K562 (cell line): Measurements from ENCODE around the gene COMTD1. TPM values are rescaled to one million over a fixed set of nuclear protein-coding genes. Genes with fewer than 3 reads are reported as not detected.
A peak's percentile ranks its signal among the peaks of the same experiment; 100 is the strongest.

Experiments
- CBFA2T3 ChIP-seq: fragments of 450-650 bp; IDR thresholded peaks from 2 replicates; pipeline ENCODE4 v1.6.1; 2017
- CTCF ChIP-seq, 3 experiments: IDR thresholded peaks in 2 of 3; conservative IDR thresholded peaks in 1 of 3; 2 replicates each; pipeline ENCODE4 v1.5.1; 2011 to 2012; ENCODE audit warnings: low read length in 3 of 3, mild to moderate bottlenecking in 3 of 3, control low read depth in 2 of 3, improper control_type of control experiment in 1 of 3, inconsistent platforms in 1 of 3, low read depth in 1 of 3, mixed read lengths in 1 of 3, moderate library complexity in 1 of 3; ENCODE audit not compliant: insufficient read depth in 2 of 3
- DNMT1 ChIP-seq: fragments of 450-650 bp; IDR thresholded peaks from 2 replicates; pipeline ENCODE4 v1.6.1; 2016; ENCODE audit warnings: antibody characterized with exemption, mild to moderate bottlenecking
- KLF10 ChIP-seq: fragments of 250-450 bp; sonication (Bioruptor Pico); IDR thresholded peaks from 2 replicates; pipeline ENCODE4 v1.6.1; 2021; ENCODE audit warnings: matching md5 sums
- MAFF ChIP-seq: IDR thresholded peaks from 2 replicates; pipeline ENCODE4 v1.6.1; 2012; ENCODE audit warnings: low read length, improper control_type of control experiment
- SMAD4 ChIP-seq: fragments of 250-450 bp; sonication (Bioruptor Pico); conservative IDR thresholded peaks from 2 replicates; pipeline ENCODE4 v1.8.0; 2021; ENCODE audit warnings: inconsistent platforms, mild to moderate bottlenecking, moderate library complexity
- TCF15 ChIP-seq: fragments of 250-450 bp; sonication (Bioruptor Pico); IDR thresholded peaks from 2 replicates; pipeline ENCODE4 v1.8.0; 2022; ENCODE audit warnings: moderate library complexity, mild to moderate bottlenecking, inconsistent platforms
- ZNF174 ChIP-seq: fragments of 250-450 bp; sonication (Bioruptor Pico); IDR thresholded peaks from 2 replicates; pipeline ENCODE4 v1.4.0; 2020; ENCODE audit warnings: mild to moderate bottlenecking
- ZNF197 ChIP-seq: fragments of 200-800 bp; sonication (Bioruptor generic); IDR thresholded peaks from 2 replicates; pipeline ENCODE4 v1.6.1; 2016; ENCODE audit warnings: low read depth, missing genetic modification characterization, missing compliant biosample characterization
- ZNF280B ChIP-seq: fragments of 250-450 bp; sonication (Bioruptor Pico); IDR thresholded peaks from 2 replicates; pipeline ENCODE4 v1.5.1; 2021; ENCODE audit warnings: mild to moderate bottlenecking
- ZNF395 ChIP-seq: fragments of 200-800 bp; sonication (Bioruptor generic); IDR thresholded peaks from 2 replicates; pipeline ENCODE4 v1.6.1; 2017; ENCODE audit warnings: missing genetic modification characterization, missing compliant biosample characterization
- ZNF431 ChIP-seq: sonication (generic); formaldehyde crosslinking; IDR thresholded peaks from 2 replicates; pipeline ENCODE4 v1.8.0; 2022; ENCODE audit warnings: mild to moderate bottlenecking, missing genetic modification reagents
- ZNF639 ChIP-seq, 2 experiments: fragments of 200-800 bp in 1 of 2; sonication (Bioruptor generic) in 1 of 2; sonication (generic) in 1 of 2; formaldehyde crosslinking in 1 of 2; IDR thresholded peaks in 1 of 2; conservative IDR thresholded peaks in 1 of 2; 2 replicates each; pipeline versions ENCODE4 v1.5.0 to v1.6.1; 2016 to 2020; ENCODE audit warnings: missing compliant biosample characterization in 1 of 2, missing genetic modification characterization in 1 of 2, missing genetic modification reagents in 1 of 2
- ZNF79 ChIP-seq: fragments of 250-450 bp; sonication (Bioruptor Pico); IDR thresholded peaks from 2 replicates; pipeline ENCODE4 v1.4.0; 2020; ENCODE audit warnings: low read depth, mild to moderate bottlenecking, moderate library complexity
- polyA plus RNA-seq, 8 experiments: library from polyadenylated mRNA; depleted of rRNA in 4 of 8; stranded (reverse) in 5 of 8; unstranded in 3 of 8; fragments of >200 nt; fragmentation: Nextera tagmentation in 2 of 8; fragmentation: Illumina TruSeq in 1 of 8; extraction: Ambion mirVana in 2 of 8; extraction: Trizol in 1 of 8; gene quantifications; 2 replicates each; pipeline versions ENCODE4 v1.2.1 to v1.2.3, GENCODE V29; 2011 to 2014; ENCODE audit warnings: inconsistent platforms in 1 of 8, missing spikeins in 1 of 8
- total RNA-seq, 7 experiments: library from RNA; depleted of rRNA in 6 of 7; stranded (reverse); fragments of >200 nt in 6 of 7; fragmentation: Illumina TruSeq in 2 of 7; extraction: Trizol in 2 of 7; gene quantifications; 2 replicates each; pipeline versions ENCODE4 v1.2.1 to v1.2.3, GENCODE V29; 2011 to 2021; ENCODE audit warnings: low replicate concordance in 1 of 7
- TF ChIP-seq, protein P1 (sequence below), 2 experiments: IDR thresholded peaks in 1 of 2; conservative IDR thresholded peaks in 1 of 2; 2 replicates each; pipeline ENCODE4 v1.6.1; 2016; ENCODE audit warnings: low read depth in 2 of 2, mild to moderate bottlenecking in 1 of 2, missing compliant biosample characterization in 1 of 2, missing genetic modification characterization in 1 of 2, moderate library complexity in 1 of 2

The COMTD1 gene
- total and polyA plus RNA-seq, 9 of the 15 experiments (the other 6 are each of a cell fraction or from before 2014, with no cell fraction given) = 0.41 to 112 (median 13.7) TPM

- TF ChIP-seq CTCF (IDR thresholded peaks at IDR 0.05 in 2 of 3, conservative IDR thresholded peaks at IDR 0.05 in 1 of 3; ENCODE audit: insufficient read depth in 2 of 3, low read depth in 1 of 3, low read length in 3 of 3) (no peak), ZNF79 (CRISPR knock-in tag) (peak; percentile 82), SMAD4 (CRISPR knock-in tag) (peak; percentile 94), ZNF395 (peak; percentile 99), ZNF431 (CRISPR knock-in tag) (no peak), ZNF197 (CRISPR knock-in tag) (peak; percentile 95), ZNF280B (CRISPR knock-in tag) (0 out of 2 replicates have a peak, but pooled peaks have one; percentile 38), DNMT1 (no peak), ZNF639 (CRISPR knock-in tag; conservative IDR thresholded peaks at IDR 0.05 in 1 of 2, IDR thresholded peaks at IDR 0.05 in 1 of 2) (peak in 1 of 2 experiments; percentile 96; a peak in 2 of 4 replicates), MAFF (0 out of 2 replicates have a peak, but pooled peaks have one; percentile 48), TCF15 (CRISPR knock-in tag) (peak; percentile 75; the same call in 1 of the 2 replicates), KLF10 (peak; percentile 32; the same call in 1 of the 2 replicates), ZNF174 (CRISPR knock-in tag) (peak; percentile 82; the same call in 1 of the 2 replicates), CBFA2T3 (peak; percentile 30; the same call in 1 of the 2 replicates)
- TF ChIP-seq, protein P1, sequence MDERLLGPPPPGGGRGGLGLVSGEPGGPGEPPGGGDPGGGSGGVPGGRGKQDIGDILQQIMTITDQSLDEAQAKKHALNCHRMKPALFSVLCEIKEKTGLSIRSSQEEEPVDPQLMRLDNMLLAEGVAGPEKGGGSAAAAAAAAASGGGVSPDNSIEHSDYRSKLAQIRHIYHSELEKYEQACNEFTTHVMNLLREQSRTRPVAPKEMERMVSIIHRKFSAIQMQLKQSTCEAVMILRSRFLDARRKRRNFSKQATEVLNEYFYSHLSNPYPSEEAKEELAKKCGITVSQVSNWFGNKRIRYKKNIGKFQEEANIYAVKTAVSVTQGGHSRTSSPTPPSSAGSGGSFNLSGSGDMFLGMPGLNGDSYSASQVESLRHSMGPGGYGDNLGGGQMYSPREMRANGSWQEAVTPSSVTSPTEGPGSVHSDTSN (CRISPR knock-in tag; IDR thresholded peaks at IDR 0.05; ENCODE audit: low read depth) = no peak
- TF ChIP-seq, protein P1 (tag; conservative IDR thresholded peaks at IDR 0.05; ENCODE audit: low read depth) = peak; percentile 67
Measured at GRCh38 chr10:75209086-75209920, 26.5 kb downstream of the COMTD1 start (continued).
